HG02840 (cell line): ENCODE data around the gene RELN.

ENCODE experiments used
- ATAC-seq: cut with Tn5 transposase; IDR thresholded peaks from one replicate; pipeline ENCODE4 v1.9.1; 2021; ENCODE audit warnings: mild to moderate bottlenecking, moderate library complexity, moderate number of reproducible peaks; ENCODE audit not compliant: unreplicated experiment, low FRiP score

The RELN gene

GRCh38 chr7:103594186-103594585 lies 395.3 kb downstream of the RELN start:
- ATAC-seq: no peak

- no peak for ATAC-seq
These were observed 395.8 kb downstream of the RELN start for GRCh38 chr7:103593691-103594090.

- ATAC-seq: no peak
These were observed 396.6 kb downstream of the RELN start for GRCh38 chr7:103592844-103593243.

GRCh38 chr7:103592187-103592586 lies 397.3 kb downstream of the RELN start:
- ATAC-seq: no peak

GRCh38 chr7:103580031-103580430 lies 409.4 kb downstream of the RELN start:
- no peak for ATAC-seq

GRCh38 chr7:103577059-103577458 lies 412.4 kb downstream of the RELN start:
- no peak for ATAC-seq

- no peak for ATAC-seq
These were observed 412.8 kb downstream of the RELN start for GRCh38 chr7:103576641-103577040.

- ATAC-seq: no peak
These were observed 414.9 kb downstream of the RELN start for GRCh38 chr7:103574576-103574975.

- ATAC-seq: no peak
These were observed 415.9 kb downstream of the RELN start for GRCh38 chr7:103573479-103574058.

- no peak for ATAC-seq
These were observed 417.9 kb downstream of the RELN start for GRCh38 chr7:103571586-103571985.

GRCh38 chr7:103569621-103570305 lies 419.7 kb downstream of the RELN start:
- ATAC-seq: no peak

- ATAC-seq: no peak
These were observed 425.0 kb downstream of the RELN start for GRCh38 chr7:103564416-103564815.

GRCh38 chr7:103560136-103560535 lies 429.3 kb downstream of the RELN start:
- no peak for ATAC-seq

GRCh38 chr7:103551016-103551415 lies 438.4 kb downstream of the RELN start:
- no peak for ATAC-seq

GRCh38 chr7:103549786-103550185 lies 439.7 kb downstream of the RELN start:
- no peak for ATAC-seq

GRCh38 chr7:103547451-103548284 lies 441.8 kb downstream of the RELN start:
- no peak for ATAC-seq

- no peak for ATAC-seq
These were observed 447.0 kb downstream of the RELN start for GRCh38 chr7:103542470-103542869.

GRCh38 chr7:103541947-103542346 lies 447.5 kb downstream of the RELN start:
- ATAC-seq: no peak

GRCh38 chr7:103541026-103541425 lies 448.4 kb downstream of the RELN start:
- no peak for ATAC-seq

- no peak for ATAC-seq
These were observed 449.1 kb downstream of the RELN start for GRCh38 chr7:103540338-103540737.

GRCh38 chr7:103539875-103540274 lies 449.6 kb downstream of the RELN start:
- ATAC-seq: no peak
